IgD-negative memory B cell (primary cell): ENCODE data around the gene PPP5C. TPM values are rescaled to one million over a fixed set of nuclear protein-coding genes. Genes with fewer than 3 reads are reported as not detected.

ENCODE experiments used
- H3K27ac Mint-ChIP-seq, 3 donors: one replicate each; pipeline ENCODE4 v1.8.0; 2020 to 2022; ENCODE audit warnings: mild to moderate bottlenecking in 3 of 3, mixed read lengths in 3 of 3, moderate library complexity in 1 of 3
- H3K27me3 Mint-ChIP-seq: one replicate; pipeline ENCODE4 v1.8.0; 2021; ENCODE audit warnings: mixed read lengths
- H3K36me3 Mint-ChIP-seq: one replicate; pipeline ENCODE4 v1.8.0; 2020; ENCODE audit warnings: mild to moderate bottlenecking, mixed read lengths
- H3K4me1 Mint-ChIP-seq, 3 donors: one replicate each; pipeline ENCODE4 v1.8.0; 2020 to 2022; ENCODE audit warnings: mixed read lengths in 3 of 3, mild to moderate bottlenecking in 1 of 3
- H3K4me3 Mint-ChIP-seq, 4 donors: one replicate each; pipeline ENCODE4 v1.8.0; 2020 to 2022; ENCODE audit warnings: mild to moderate bottlenecking in 4 of 4, mixed read lengths in 4 of 4, moderate library complexity in 3 of 4
- H3K9me3 Mint-ChIP-seq, 3 donors: one replicate each; pipeline ENCODE4 v1.8.0; 2020 to 2021; ENCODE audit warnings: mixed read lengths in 3 of 3, mild to moderate bottlenecking in 1 of 3
- polyA plus RNA-seq: library from polyadenylated mRNA; unstranded; fragments of 300-500 nt; fragmentation: Illumina TruSeq; gene quantifications from one replicate; pipeline ENCODE4 v1.2.3, GENCODE V29; 2021

The PPP5C gene
- polyA plus RNA-seq, 1 donor from 2014 or later, result 32.9 TPM

DNA sequence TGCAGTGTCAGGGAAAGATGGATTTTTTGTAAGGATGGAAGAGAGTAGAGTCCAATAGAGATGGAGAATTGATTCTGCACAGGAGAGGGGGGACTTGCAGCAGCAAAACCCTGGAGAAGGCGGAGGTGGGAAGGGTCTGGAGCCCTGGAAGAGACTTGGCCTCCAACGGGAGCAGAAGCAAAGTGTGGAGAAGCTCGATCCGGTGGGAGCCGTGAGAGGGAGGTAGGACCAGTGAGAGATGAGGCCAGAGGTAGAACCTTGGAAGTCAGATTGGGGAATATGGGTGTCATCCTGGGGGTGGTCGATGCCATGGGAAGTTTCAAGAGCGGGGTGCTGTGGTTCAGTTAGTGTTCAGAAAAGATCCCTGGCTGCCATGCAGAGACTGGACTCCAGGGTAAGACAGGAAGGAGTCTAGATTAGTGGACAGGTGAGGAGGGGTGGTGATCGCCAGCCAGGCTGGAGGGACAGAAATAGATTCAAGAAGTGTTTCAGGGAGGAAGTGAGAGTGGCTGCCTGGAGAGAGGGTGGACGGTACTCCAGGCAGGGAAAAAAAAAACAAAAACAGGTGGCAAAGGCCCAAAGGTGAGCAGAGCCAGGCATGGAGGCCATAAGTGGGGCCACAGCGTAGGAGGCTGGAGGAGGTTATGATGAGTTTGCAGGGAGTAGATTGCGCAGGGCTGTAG, 2.6 kb downstream of the PPP5C start:
- H3K36me3 Mint-ChIP-seq, result peaks cover 4% of the 10 kb centered on the region
- no peaks in the 10 kb centered on the region for H3K9me3 Mint-ChIP-seq
- H3K4me1 Mint-ChIP-seq, result peaks cover 49 to 52% (median 51%) of the 10 kb centered on the region in 3 donors
- H3K27ac Mint-ChIP-seq, result peak overlapping the region; percentile 32 to 93 (median 83)
- no peaks in the 10 kb centered on the region for H3K27me3 Mint-ChIP-seq
- H3K4me3 Mint-ChIP-seq, result peak overlapping the region; percentile 69 to 98 (median 90)

DNA sequence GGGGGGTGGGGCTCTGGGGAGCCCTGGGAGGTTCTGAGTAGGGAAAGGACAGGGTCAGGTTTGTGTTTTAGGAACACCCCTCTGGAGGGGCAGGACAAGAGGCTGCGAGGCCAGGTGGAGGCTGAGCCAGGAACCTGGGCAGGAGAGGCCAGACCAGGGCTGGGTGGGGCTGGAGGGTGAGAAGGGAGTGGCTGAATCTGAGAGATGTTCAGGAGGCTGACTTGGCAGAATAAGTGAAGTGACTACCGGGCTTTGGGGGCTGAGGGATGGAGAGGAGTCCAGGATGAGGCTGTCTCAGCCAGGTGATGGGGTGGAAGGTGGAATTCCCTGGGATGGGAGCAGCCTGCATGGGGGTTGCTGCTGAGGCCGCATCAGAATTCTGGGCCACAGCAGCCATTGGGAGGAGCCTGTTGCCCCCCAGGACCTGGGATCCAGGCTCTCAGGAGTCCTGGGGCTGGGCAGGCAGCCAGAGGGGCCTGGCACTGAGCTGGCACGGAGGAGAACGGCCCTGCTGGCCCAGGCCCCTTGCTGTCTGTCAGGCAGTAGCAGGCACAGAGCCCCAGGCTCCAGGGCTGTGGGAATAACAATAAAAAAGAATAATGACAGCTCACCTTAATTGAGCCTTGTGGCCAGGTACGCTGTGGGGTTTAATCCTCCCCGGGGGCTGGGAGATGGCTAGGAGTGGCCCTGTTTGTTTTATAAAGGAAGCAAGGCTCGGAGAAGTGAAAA, 3.3 kb downstream of the PPP5C start:
- peaks cover 49 to 54% (median 51%) of the 10 kb centered on the region in 3 donors for H3K4me1 Mint-ChIP-seq
- peak overlapping the region; percentile 58 to 93 (median 83) for H3K27ac Mint-ChIP-seq
- H3K4me3 Mint-ChIP-seq, result peak overlapping the region; percentile 69 to 98 (median 90)
- H3K36me3 Mint-ChIP-seq, result peaks cover 4% of the 10 kb centered on the region
- no peaks in the 10 kb centered on the region for H3K27me3 Mint-ChIP-seq
- no peaks in the 10 kb centered on the region for H3K9me3 Mint-ChIP-seq

DNA sequence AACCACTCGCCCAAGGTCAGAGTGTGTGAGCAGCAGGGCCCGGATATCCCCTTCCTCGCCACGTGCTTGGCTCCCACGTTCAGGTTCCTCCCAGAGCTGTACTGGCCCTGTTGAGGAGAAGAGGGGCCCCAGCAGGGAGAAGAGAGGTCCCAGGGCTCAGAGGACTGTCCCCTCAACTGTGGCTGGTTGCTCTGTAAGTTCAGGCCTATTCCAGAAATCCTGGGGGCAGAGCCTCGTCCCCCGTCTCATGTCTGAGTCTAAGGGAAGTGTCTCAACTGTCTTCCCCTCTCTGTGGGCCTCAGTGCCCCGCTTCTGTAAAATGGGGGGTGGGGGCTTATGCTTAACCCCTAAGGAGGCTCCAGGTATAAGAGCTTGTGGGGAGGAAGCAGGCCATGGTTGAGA, 3.9 kb downstream of the PPP5C start:
- H3K36me3 Mint-ChIP-seq, result peaks cover 4% of the 10 kb centered on the region
- H3K27ac Mint-ChIP-seq, result peak overlapping the region; percentile 58 to 93 (median 83)
- peaks cover 45 to 54% (median 51%) of the 10 kb centered on the region in 3 donors for H3K4me1 Mint-ChIP-seq
- peak overlapping the region; percentile 69 to 98 (median 88) for H3K4me3 Mint-ChIP-seq
- H3K9me3 Mint-ChIP-seq, result no peaks in the 10 kb centered on the region
- H3K27me3 Mint-ChIP-seq, result no peaks in the 10 kb centered on the region

DNA sequence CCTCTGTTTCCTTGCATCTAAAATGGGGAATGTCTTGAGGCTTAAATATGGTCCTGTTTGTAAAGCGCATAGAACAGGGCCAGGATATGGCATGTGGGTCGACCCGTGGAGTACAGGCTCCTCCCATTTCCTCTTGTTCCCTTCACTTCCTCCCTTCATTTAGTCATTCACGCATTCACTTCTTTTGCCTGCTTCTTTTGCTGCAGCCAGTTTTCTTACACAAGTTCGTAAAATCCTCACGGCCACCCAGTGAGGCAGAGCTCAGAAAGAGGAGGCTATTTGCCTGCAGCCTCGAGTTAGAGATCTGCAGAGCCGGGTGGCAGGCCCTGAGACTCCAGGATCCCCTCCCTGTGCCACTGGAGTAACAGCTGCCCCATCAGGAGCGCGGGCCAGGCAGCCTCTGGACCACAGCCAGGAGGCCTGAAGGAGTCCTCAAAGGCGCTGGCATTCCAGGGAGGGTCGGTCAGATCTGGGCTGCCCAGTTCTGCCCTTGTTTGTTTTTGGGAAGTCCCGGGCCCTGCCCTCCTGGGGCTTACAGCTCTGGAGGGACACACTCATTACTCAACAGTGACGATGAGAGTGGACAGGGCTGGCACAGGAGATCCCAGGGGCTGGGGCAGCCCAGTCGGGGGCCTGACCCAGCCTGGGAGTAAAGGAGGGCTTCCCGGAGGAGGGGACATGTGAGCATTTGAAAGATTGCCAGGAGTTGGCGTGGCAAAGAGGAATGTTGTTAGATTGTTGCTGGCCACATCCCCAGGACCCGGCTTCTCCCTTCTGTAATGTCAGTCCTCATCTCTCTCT, 4.6 kb downstream of the PPP5C start:
- H3K9me3 Mint-ChIP-seq, result no peaks in the 10 kb centered on the region
- peak overlapping the region; percentile 69 to 98 (median 88) for H3K4me3 Mint-ChIP-seq
- peaks cover 45 to 53% (median 50%) of the 10 kb centered on the region in 3 donors for H3K4me1 Mint-ChIP-seq
- H3K36me3 Mint-ChIP-seq, result peaks cover 4% of the 10 kb centered on the region
- peak overlapping the region; percentile 58 to 93 (median 83) for H3K27ac Mint-ChIP-seq
- no peaks in the 10 kb centered on the region for H3K27me3 Mint-ChIP-seq

DNA sequence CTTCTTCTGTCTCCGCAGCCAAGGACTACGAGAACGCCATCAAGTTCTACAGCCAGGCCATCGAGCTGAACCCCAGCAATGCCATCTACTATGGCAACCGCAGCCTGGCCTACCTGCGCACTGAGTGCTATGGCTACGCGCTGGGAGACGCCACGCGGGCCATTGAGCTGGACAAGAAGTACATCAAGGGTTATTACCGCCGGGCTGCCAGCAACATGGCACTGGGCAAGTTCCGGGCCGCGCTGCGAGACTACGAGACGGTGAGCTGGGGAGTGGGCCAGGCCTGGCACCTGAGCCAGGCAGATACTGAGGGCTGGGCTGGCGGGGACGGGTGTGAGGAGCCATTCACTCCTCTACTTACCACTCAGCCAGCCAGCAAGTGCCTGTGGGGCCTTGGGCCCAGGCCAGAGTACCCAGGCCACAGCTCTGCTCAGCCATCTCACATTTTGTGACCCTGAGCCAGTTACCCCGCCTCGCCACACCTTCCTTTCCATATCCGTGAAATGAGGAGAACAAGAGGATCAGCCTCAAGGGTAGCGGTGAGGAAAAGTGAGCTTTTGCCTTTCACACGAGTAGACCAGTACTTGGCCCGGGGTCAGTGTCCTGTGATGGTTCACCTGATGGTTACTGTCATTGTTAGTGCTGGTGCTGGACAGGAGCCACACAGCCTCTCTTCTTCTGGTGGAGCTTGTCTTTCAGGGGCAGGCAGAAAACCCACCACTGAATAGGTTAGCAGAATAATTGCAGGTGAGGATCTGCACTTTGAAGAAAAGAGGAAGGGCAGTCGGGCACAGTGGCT, 7.0 kb downstream of the PPP5C start:
- Mint-ChIP-seq H3K4me1 (peaks cover 35 to 47% (median 36%) of the 10 kb centered on the region in 3 donors), H3K27ac (no peak overlapping the region), H3K9me3 (no peaks in the 10 kb centered on the region), H3K36me3 (peaks cover 3% of the 10 kb centered on the region), H3K4me3 (no peak overlapping the region), H3K27me3 (no peaks in the 10 kb centered on the region)

DNA sequence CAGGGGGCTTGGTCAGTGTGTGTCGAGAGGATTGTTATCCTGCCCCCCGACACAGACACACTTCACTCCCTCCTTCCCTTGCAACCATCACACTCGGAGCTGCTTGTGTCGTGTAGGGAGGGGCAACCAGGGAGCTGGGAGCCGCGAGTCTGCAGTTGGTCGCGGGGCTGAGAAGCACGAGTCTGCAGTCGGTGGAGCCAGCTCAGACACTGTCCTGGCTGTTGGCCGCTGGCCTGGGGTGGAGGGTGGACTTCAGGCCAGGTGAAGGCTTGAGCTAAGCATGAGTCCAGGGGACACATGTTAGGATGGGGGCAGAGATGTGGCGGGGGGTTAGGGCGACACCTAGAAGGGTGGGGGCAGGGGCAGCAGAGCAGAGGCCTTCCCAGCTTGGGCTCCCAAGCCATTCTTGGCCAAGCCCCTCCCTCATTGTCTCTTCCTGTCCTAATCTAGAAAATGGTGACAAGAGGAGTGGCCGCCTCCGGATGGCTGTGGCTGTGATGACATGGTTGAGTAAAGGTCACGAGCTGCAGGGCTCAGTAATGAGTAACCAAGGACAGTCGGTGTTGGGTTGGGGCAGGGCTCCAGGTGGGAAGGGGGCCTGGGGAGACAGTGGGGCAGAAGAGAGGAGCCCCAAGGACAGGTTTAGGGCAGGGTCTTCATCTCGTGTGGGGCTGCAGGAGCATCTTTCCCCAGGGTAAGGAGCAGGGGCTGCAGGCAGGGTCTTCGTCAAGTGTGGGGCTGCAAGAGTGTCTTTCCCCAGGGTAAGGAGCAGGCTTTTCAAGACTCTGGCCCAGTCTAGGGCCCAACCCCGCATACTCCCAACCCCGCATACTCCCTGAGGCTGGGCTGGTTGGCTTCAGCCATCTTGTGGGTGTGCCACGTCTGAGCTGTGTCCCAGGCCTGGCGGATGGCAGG, 8.6 kb downstream of the PPP5C start:
- Mint-ChIP-seq H3K27ac (peak overlapping the region in 2 of 3 donors; percentile 13 to 85), H3K36me3 (peaks cover 3% of the 10 kb centered on the region), H3K9me3 (no peaks in the 10 kb centered on the region), H3K27me3 (no peaks in the 10 kb centered on the region), H3K4me3 (no peak overlapping the region), H3K4me1 (peaks cover 23 to 37% (median 23%) of the 10 kb centered on the region in 3 donors)

DNA sequence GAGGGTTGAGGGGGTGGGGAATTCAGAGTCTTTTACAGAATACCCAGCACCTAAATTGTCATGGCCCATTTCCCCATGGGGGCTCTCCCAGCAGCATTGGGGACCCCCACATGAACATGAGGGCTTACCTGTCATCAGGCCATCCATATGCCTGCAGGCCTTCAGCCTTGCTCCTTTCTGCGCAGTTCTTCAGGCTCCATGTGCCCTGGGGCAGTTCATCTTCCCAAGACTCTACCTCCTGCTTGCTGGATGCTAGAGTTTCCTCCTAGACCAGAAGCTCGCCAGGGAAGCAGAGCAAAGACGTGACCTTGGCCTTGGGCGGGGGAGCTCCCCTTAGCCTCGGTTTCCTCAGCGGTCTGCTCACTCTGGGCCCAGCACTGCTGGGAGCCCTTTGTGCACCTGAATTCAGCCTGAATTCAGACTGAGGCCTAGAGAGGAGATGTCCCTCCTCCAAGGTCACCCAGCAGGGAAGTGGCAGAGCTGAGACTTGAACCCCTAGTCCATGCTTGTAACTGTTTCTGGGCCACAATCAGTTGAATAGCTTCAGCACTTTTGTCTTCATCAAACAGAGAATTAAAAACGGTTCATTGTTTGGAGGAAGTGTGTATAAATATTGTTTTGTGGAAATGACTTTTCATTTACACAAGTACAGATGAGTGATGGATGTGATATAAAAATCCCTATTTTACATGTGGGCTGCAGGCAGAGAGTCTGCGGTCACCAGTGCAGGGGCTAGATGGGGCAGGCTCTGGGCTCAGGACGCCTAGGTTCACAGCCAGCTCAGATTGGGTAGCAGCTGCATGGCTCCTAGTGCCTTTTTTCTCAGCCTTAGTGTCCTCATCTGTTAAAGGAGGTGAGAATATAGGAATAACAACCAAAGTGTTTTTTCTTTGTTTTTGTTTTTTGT, 9.5 kb downstream of the PPP5C start:
- H3K36me3 Mint-ChIP-seq, result peaks cover 2% of the 10 kb centered on the region
- peaks cover 14 to 30% (median 19%) of the 10 kb centered on the region in 3 donors for H3K4me1 Mint-ChIP-seq
- peak overlapping the region in 1 of 4 donors; percentile 27 for H3K4me3 Mint-ChIP-seq
- peak overlapping the region in 2 of 3 donors; percentile 13 to 39 for H3K27ac Mint-ChIP-seq
- no peaks in the 10 kb centered on the region for H3K27me3 Mint-ChIP-seq
- no peaks in the 10 kb centered on the region for H3K9me3 Mint-ChIP-seq

DNA sequence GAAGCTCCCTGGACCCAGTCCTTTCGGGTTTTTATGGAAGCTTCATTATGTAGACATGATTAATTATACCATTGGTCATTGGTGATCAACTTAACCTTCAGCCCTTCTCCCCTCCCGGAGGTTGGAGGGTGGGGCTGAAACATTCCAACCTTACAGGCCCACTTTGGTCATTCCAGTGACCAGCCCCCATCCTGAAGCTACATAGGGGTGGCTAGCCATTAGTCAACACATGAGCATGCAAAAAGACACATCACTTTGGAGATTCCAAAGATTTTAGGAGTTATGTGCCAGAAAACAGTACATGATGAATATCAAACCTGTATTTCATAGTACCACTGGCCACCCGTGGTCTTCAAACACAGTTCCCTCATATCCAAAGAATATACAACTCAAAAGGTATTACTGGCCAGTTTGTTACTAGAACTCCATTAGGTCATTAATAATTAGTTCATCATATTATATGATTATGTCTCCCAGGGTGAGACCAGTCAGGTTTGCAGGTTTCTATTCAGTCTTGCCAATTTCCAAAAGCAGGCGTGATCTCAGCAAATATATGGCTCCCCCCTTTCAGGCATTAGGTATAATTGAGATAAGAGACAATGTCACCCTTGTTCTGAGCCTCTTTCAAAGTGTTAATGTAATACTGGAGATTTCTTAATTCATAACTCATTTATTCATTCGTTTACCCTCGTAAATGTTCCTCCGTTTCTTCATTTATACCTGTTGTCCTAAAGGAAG, 11.1 kb downstream of the PPP5C start:
- peaks cover 19 to 27% (median 20%) of the 10 kb centered on the region in 3 donors for H3K4me1 Mint-ChIP-seq
- peak overlapping the region in 1 of 3 donors; percentile 27 for H3K27ac Mint-ChIP-seq
- no peak overlapping the region for H3K4me3 Mint-ChIP-seq
- no peaks in the 10 kb centered on the region for H3K9me3 Mint-ChIP-seq
- H3K36me3 Mint-ChIP-seq, result peaks cover 4% of the 10 kb centered on the region
- no peaks in the 10 kb centered on the region for H3K27me3 Mint-ChIP-seq

DNA sequence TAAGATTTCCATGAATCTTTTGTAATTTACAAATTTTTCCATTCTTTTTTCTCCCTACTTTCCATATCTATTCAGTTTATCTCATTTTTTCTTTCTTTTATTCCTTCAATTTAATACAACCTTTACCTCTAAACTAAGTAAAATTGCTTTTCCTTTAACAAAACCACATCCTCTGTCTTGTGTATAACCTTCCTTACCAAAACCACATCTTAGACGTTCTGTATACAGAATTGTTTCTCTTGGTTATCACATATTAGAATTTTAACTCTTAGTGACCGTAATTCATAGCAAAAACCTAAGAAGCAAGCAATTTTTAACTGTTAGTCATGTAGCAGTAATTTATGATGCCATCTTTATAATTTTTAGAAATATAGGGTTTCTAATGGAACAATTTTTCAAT, 15.0 kb downstream of the PPP5C start:
- Mint-ChIP-seq H3K4me1 (peaks cover 13 to 22% (median 13%) of the 10 kb centered on the region in 3 donors), H3K9me3 (no peaks in the 10 kb centered on the region), H3K27me3 (no peaks in the 10 kb centered on the region), H3K4me3 (peak overlapping the region in 3 of 4 donors; percentile 12 to 90 (median 58)), H3K27ac (peak overlapping the region; percentile 10 to 73 (median 18)), H3K36me3 (peaks cover 6% of the 10 kb centered on the region)

DNA sequence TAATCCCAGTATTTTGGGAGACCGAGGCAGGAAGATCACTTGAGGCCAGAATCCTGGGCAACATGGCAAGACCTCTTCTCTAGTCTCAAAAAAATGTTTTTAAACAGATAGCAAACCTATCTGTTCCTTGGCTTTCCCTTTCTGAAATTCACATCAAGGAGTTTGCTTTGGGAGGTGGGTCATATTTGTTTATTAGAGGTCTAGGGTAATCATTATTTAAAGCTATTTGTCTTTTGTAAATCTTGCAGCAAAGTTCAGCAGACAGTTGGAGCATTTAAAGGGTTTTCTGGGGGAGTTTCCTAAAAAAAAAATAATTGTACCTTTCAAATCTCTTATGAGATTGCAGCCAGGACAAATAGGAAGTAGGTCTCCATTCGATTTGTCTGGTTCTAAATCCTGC, 17.5 kb downstream of the PPP5C start:
- Mint-ChIP-seq H3K4me3 (no peak overlapping the region), H3K27ac (no peak overlapping the region), H3K27me3 (no peaks in the 10 kb centered on the region), H3K9me3 (no peaks in the 10 kb centered on the region), H3K36me3 (peaks cover 6% of the 10 kb centered on the region), H3K4me1 (peaks cover 6 to 16% (median 13%) of the 10 kb centered on the region in 3 donors)

DNA sequence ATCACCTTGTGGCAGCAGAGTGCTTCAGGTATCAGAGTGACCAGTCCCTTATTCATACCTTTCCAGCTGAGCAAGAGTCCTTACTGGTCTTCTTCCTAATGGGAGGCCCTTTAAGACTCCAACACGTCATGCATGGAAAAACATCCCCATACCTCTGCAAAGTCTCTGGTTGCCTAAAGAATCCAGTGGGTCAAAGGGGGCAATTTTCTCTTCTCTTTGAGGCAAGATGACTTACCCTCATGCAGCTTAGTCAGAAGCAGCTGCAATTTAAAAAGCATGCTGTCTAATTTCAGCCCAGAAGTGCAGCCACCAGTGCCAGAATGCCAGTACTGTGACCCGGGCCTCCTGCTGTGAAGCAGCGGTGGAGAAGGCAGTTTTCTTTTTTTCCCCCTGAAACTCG, 18.7 kb downstream of the PPP5C start:
- H3K27me3 Mint-ChIP-seq, result no peaks in the 10 kb centered on the region

DNA sequence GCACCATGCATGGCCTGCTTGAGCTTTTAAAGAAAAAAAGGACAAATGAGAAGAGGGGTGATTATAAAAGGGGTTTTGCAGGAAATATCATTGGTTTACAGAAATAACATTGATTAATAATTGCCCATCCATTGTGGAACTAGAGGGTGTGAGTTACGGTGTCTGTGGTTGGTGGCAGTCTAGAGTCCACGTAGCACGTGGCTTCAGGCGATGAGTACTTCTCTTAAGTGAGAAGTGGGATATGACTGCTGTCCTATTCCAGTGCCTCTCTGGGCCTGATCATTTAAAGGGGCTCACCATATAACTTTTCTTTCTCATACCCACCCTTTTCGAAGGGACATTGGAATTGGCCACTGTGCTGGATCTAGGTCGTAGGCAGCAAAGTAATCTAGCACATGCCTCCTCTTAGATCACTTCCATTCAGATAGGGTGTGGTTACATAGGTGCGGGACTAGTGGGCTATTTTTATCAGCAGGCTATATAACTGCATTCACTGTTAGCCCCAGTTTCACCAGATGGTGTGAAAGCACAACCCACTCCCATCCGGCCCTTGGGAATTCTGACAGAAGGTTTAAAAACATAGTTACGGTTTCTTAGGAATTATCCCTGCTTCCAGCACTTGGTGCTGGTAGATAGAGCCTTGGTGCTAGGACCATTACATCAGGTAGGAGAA, 19.9 kb downstream of the PPP5C start:
- no peaks in the 10 kb centered on the region for H3K27me3 Mint-ChIP-seq
- peaks cover 6% of the 10 kb centered on the region for H3K36me3 Mint-ChIP-seq
- no peaks in the 10 kb centered on the region for H3K9me3 Mint-ChIP-seq
- H3K4me1 Mint-ChIP-seq, result peaks cover 5 to 10% (median 10%) of the 10 kb centered on the region in 3 donors
- no peak overlapping the region for H3K4me3 Mint-ChIP-seq
- no peak overlapping the region for H3K27ac Mint-ChIP-seq

More for the DNA sequence above, 18.7 kb downstream of the PPP5C start:
- H3K4me1 Mint-ChIP-seq, result peaks cover 6 to 14% (median 14%) of the 10 kb centered on the region in 3 donors
- H3K4me3 Mint-ChIP-seq, result no peak overlapping the region
- H3K9me3 Mint-ChIP-seq, result no peaks in the 10 kb centered on the region
- H3K27ac Mint-ChIP-seq, result no peak overlapping the region
- peaks cover 6% of the 10 kb centered on the region for H3K36me3 Mint-ChIP-seq
